ENCODE results near the gene RPL23.

The RPL23 gene

DNA sequence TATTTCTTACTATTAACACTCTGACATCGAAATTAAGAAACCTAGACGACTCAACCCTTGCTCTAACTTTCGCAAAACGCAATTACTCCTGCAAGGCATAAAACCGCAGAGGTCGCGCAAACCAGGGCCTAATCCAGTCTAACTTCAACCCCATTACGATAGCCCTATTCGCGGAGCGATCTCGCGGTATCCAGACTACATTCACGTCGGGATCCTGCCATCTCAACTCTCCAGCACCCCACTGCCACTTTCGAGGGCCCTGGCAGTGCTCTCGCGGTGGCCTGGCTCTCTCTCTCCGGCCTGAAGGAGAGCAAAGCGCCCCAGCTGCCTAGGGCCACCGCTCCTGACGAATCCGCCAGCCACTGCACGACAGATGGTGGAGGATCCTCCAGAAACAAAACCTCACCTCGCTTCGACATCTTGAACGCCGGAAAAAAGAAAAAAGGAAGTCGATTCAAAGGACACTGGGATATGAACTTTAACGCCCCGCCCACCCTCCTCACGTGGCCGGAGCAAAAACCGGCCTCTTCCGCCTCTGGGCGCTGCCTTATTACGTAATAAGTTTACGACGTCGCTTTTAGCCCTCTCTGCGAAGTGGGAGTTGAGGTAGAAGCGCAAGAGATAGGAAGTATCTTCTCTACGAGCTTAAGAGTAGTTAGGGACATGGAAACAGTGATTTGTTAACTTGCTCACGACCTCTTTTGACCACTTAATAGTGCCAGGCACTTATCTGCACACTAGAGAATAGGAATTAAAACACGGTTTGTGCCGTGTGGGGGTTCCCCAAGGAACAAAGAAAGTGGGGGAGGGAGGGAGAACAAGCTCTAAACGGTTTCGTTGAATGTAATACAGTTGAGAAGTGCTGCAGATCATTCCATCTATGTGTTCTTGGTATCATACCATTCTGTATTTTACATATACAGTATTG lies at the start of gene RPL23:
TSS of gene RPL23 (minus strand) at position 430 of the 928 bp plus-strand sequence. CDS start at position 419, 11 bp downstream.
- Histone ChIP-seq H3K4me1 (ENCODE audit: control insufficient read depth, insufficient read depth, low read length) (peaks cover 23% of the 10 kb centered on the region), H3K27ac (ENCODE audit: low read length) (peak within 1 kb of the TSS; percentile 97), H3K36me3 (ENCODE audit: control insufficient read depth in 2 of 2, insufficient read depth in 2 of 2, low read length in 2 of 2) (peaks cover 27 to 28% of the 10 kb centered on the region in 2 donors), H3K4me3 (ENCODE audit: low read length in 2 of 2) (peak within 1 kb of the TSS; percentile 87 to 90), H3K9ac (ENCODE audit: low read length in 2 of 2) (peak within 1 kb of the TSS; percentile 99), H3K9me3 (ENCODE audit: control insufficient read depth in 2 of 2, low read length in 2 of 2) (no peaks in the 10 kb centered on the region), H3K27me3 (ENCODE audit: control insufficient read depth in 1 of 2, insufficient read depth in 2 of 2, low read length in 2 of 2) (no peaks in the 10 kb centered on the region)

GRCh38 chr17:38900978-38901656 lies 47.6 kb upstream of the RPL23 start:
- Histone ChIP-seq H3K9me3 (ENCODE audit: control insufficient read depth in 2 of 2, low read length in 2 of 2) (no peaks in the 10 kb centered on the region), H3K27me3 (ENCODE audit: control insufficient read depth in 1 of 2, insufficient read depth in 2 of 2, low read length in 2 of 2) (no peaks in the 10 kb centered on the region), H3K36me3 (ENCODE audit: control insufficient read depth in 2 of 2, insufficient read depth in 2 of 2, low read length in 2 of 2) (peaks cover 17 to 26% of the 10 kb centered on the region in 2 donors), H3K9ac (ENCODE audit: low read length in 2 of 2) (no peak overlapping the region), H3K27ac (ENCODE audit: low read length) (no peak overlapping the region), H3K4me3 (ENCODE audit: low read length in 2 of 2) (no peak overlapping the region), H3K4me1 (ENCODE audit: control insufficient read depth, insufficient read depth, low read length) (peaks cover 41% of the 10 kb centered on the region)

DNA sequence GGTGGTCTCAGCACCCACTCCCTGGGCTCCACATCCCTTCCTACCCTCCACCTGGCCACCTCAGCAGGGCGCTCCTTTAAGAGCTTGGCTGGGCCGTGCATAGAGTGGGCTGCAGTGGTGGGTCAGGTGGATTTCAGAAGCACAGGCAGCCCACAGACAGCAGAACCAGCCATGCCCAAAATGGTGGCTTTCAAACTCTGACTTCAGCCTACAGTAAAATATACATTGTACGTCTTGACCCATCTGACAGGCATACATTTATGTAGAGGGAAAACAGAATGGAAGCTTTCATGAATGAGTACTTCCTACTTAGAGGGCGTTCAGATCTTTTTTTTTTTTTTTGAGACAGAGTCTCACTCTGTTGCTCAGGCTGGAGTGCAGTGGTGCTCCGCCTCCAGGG lies 45.9 kb upstream of the RPL23 start:
- no peak overlapping the region for H3K9ac ChIP-seq (ENCODE audit: low read length in 2 of 2)
- H3K9me3 ChIP-seq (ENCODE audit: control insufficient read depth in 2 of 2, low read length in 2 of 2): no peaks in the 10 kb centered on the region
- H3K27me3 ChIP-seq (ENCODE audit: control insufficient read depth in 1 of 2, insufficient read depth in 2 of 2, low read length in 2 of 2): no peaks in the 10 kb centered on the region
- H3K27ac ChIP-seq (ENCODE audit: low read length): no peak overlapping the region
- peaks cover 46% of the 10 kb centered on the region for H3K4me1 ChIP-seq (ENCODE audit: control insufficient read depth, insufficient read depth, low read length)
- H3K36me3 ChIP-seq (ENCODE audit: control insufficient read depth in 2 of 2, insufficient read depth in 2 of 2, low read length in 2 of 2): peaks cover 14 to 26% of the 10 kb centered on the region in 2 donors
- no peak overlapping the region for H3K4me3 ChIP-seq (ENCODE audit: low read length in 2 of 2)

DNA sequence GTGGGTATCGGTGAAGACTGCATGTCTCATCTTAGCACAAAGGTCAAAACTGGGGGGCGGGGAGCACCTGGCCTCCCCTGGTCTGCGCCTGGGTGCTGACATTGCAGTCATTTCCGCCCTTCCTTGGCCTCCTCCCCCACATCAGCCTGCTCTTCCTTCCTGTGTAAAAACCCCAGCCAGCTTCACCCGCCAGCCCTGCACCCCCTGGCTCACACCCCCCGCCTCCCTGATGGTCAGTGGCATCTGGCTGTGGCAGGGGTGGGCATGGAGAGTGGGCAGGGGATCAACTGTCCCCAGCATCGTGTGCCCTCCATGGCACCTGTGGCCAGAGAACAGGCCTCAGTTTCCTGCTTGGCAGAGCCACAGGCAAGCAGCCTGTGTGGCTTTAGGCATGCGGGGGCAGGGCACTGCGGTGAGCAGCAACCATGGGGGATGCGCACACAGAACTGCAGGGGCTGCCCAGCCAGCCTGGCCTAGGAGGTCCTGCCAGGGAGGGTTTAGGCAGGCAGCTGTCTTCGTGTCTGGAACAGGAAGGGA lies 45.4 kb upstream of the RPL23 start:
- Histone ChIP-seq H3K36me3 (ENCODE audit: control insufficient read depth in 2 of 2, insufficient read depth in 2 of 2, low read length in 2 of 2) (peaks cover 14 to 27% of the 10 kb centered on the region in 2 donors), H3K9ac (ENCODE audit: low read length in 2 of 2) (no peak overlapping the region), H3K4me3 (ENCODE audit: low read length in 2 of 2) (no peak overlapping the region), H3K27ac (ENCODE audit: low read length) (no peak overlapping the region), H3K27me3 (ENCODE audit: control insufficient read depth in 1 of 2, insufficient read depth in 2 of 2, low read length in 2 of 2) (no peaks in the 10 kb centered on the region), H3K4me1 (ENCODE audit: control insufficient read depth, insufficient read depth, low read length) (peaks cover 50% of the 10 kb centered on the region), H3K9me3 (ENCODE audit: control insufficient read depth in 2 of 2, low read length in 2 of 2) (no peaks in the 10 kb centered on the region)

GRCh38 chr17:38898291-38898679 lies 44.8 kb upstream of the RPL23 start:
- H3K4me3 ChIP-seq (ENCODE audit: low read length in 2 of 2): no peak overlapping the region
- H3K27ac ChIP-seq (ENCODE audit: low read length): peak overlapping the region; percentile 18
- H3K4me1 ChIP-seq (ENCODE audit: control insufficient read depth, insufficient read depth, low read length): peaks cover 56% of the 10 kb centered on the region
- no peaks in the 10 kb centered on the region for H3K27me3 ChIP-seq (ENCODE audit: control insufficient read depth in 1 of 2, insufficient read depth in 2 of 2, low read length in 2 of 2)
- peaks cover 14 to 22% of the 10 kb centered on the region in 2 donors for H3K36me3 ChIP-seq (ENCODE audit: control insufficient read depth in 2 of 2, insufficient read depth in 2 of 2, low read length in 2 of 2)
- no peak overlapping the region for H3K9ac ChIP-seq (ENCODE audit: low read length in 2 of 2)
- H3K9me3 ChIP-seq (ENCODE audit: control insufficient read depth in 2 of 2, low read length in 2 of 2): no peaks in the 10 kb centered on the region

DNA sequence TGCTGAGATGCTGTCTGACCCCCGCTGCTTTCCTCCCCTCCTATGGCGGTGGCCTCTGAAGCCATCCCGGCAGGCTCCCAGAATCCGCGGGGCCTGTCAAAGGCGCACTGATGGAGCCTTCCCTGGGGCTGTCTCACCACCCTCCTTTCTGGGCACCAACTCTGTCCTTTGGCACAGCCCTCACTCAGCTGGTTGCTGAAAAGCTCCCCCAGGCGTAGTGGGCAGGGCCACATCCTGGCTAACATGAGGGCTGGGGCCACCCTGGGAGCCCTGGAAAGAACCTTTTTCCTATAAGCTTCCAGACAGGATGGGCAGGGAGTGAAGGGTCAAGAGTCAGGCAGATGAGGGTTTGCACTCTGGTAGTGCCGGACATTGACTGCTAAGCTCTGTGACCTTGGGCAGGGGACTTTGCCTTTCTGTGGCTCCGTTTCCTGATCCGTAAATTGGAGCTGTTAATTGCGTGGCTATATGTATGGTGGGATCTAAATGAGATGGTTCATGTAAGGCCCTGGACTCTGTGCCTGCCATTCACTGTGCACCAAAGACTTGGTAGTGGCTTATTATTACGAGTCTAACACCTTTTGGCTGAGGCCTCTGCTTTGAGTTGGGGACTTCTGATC lies 44.3 kb upstream of the RPL23 start:
- H3K27ac ChIP-seq (ENCODE audit: low read length): peak overlapping the region; percentile 18
- peaks cover 16 to 22% of the 10 kb centered on the region in 2 donors for H3K36me3 ChIP-seq (ENCODE audit: control insufficient read depth in 2 of 2, insufficient read depth in 2 of 2, low read length in 2 of 2)
- peak overlapping the region in 1 of 2 donors; percentile 36 for H3K9ac ChIP-seq (ENCODE audit: low read length in 2 of 2)
- peaks cover 61% of the 10 kb centered on the region for H3K4me1 ChIP-seq (ENCODE audit: control insufficient read depth, insufficient read depth, low read length)
- H3K27me3 ChIP-seq (ENCODE audit: control insufficient read depth in 1 of 2, insufficient read depth in 2 of 2, low read length in 2 of 2): no peaks in the 10 kb centered on the region
- no peaks in the 10 kb centered on the region for H3K9me3 ChIP-seq (ENCODE audit: control insufficient read depth in 2 of 2, low read length in 2 of 2)
- H3K4me3 ChIP-seq (ENCODE audit: low read length in 2 of 2): peak overlapping the region in 1 of 2 donors; percentile 15

DNA sequence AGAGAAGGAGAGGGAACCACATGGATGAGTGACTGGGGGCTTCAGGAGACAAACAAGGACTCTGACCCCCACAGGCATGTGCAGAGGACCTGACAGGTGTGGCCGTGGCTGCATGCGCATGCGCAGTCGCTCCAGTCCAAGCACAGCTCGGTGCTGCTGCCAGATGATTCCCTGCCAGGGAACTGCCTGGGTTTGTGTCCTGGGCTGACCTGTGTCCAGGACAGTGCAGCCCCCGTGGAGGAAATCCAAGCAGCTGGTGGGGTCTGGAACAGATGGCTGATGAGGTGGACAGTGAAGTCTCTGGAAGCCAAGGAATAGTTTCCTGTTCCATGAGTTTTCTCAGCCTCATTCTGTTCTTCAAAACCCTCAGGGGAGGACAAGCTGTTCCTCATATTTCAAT lies 43.7 kb upstream of the RPL23 start:
- Histone ChIP-seq H3K36me3 (ENCODE audit: control insufficient read depth in 2 of 2, insufficient read depth in 2 of 2, low read length in 2 of 2) (peaks cover 23 to 27% of the 10 kb centered on the region in 2 donors), H3K4me1 (ENCODE audit: control insufficient read depth, insufficient read depth, low read length) (peaks cover 65% of the 10 kb centered on the region), H3K4me3 (ENCODE audit: low read length in 2 of 2) (peak overlapping the region in 1 of 2 donors; percentile 15), H3K9ac (ENCODE audit: low read length in 2 of 2) (peak overlapping the region; percentile 15 to 36), H3K27ac (ENCODE audit: low read length) (peak overlapping the region; percentile 18), H3K27me3 (ENCODE audit: control insufficient read depth in 1 of 2, insufficient read depth in 2 of 2, low read length in 2 of 2) (no peaks in the 10 kb centered on the region), H3K9me3 (ENCODE audit: control insufficient read depth in 2 of 2, low read length in 2 of 2) (no peaks in the 10 kb centered on the region)

GRCh38 chr17:38896346-38896954 lies 42.9 kb upstream of the RPL23 start:
- H3K4me1 ChIP-seq (ENCODE audit: control insufficient read depth, insufficient read depth, low read length): peaks cover 63% of the 10 kb centered on the region
- peaks cover 30 to 33% of the 10 kb centered on the region in 2 donors for H3K36me3 ChIP-seq (ENCODE audit: control insufficient read depth in 2 of 2, insufficient read depth in 2 of 2, low read length in 2 of 2)

DNA sequence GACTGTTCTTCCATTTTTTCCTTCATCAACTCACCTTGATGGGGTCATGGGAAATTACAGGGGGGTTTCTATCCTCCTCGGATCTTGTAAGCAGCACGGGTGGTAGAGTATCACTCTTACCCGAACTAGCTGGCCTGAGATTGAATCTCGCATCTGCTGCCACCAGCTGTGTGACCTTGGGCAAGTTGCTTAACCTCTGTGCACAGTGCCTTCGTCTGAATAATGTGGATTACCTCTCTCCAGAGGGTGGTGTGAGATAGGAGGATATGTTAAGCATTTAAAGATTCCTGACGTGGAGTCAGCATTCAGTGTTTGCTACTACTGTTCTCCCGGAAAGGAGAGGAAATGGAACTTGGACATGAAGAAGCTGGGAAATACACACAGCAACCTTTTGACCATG lies 40.8 kb upstream of the RPL23 start:
- no peaks in the 10 kb centered on the region for H3K9me3 ChIP-seq (ENCODE audit: control insufficient read depth in 2 of 2, low read length in 2 of 2)
- H3K4me3 ChIP-seq (ENCODE audit: low read length in 2 of 2): no peak overlapping the region
- peaks cover 51% of the 10 kb centered on the region for H3K4me1 ChIP-seq (ENCODE audit: control insufficient read depth, insufficient read depth, low read length)
- H3K27me3 ChIP-seq (ENCODE audit: control insufficient read depth in 1 of 2, insufficient read depth in 2 of 2, low read length in 2 of 2): no peaks in the 10 kb centered on the region
- H3K9ac ChIP-seq (ENCODE audit: low read length in 2 of 2): no peak overlapping the region
- H3K36me3 ChIP-seq (ENCODE audit: control insufficient read depth in 2 of 2, insufficient read depth in 2 of 2, low read length in 2 of 2): peaks cover 41% of the 10 kb centered on the region in 2 donors
- no peak overlapping the region for H3K27ac ChIP-seq (ENCODE audit: low read length)

More at GRCh38 chr17:38896346-38896954, 42.9 kb upstream of the RPL23 start:
- Histone ChIP-seq H3K27ac (ENCODE audit: low read length) (peak overlapping the region; percentile 11), H3K9ac (ENCODE audit: low read length in 2 of 2) (peak overlapping the region in 1 of 2 donors; percentile 15), H3K9me3 (ENCODE audit: control insufficient read depth in 2 of 2, low read length in 2 of 2) (no peaks in the 10 kb centered on the region), H3K27me3 (ENCODE audit: control insufficient read depth in 1 of 2, insufficient read depth in 2 of 2, low read length in 2 of 2) (no peaks in the 10 kb centered on the region), H3K4me3 (ENCODE audit: low read length in 2 of 2) (no peak overlapping the region)

GRCh38 chr17:38893607-38894006 lies 40.1 kb upstream of the RPL23 start:
- H3K36me3 ChIP-seq (ENCODE audit: control insufficient read depth in 2 of 2, insufficient read depth in 2 of 2, low read length in 2 of 2): peaks cover 34 to 38% of the 10 kb centered on the region in 2 donors
- H3K27ac ChIP-seq (ENCODE audit: low read length): no peak overlapping the region
- no peaks in the 10 kb centered on the region for H3K27me3 ChIP-seq (ENCODE audit: control insufficient read depth in 1 of 2, insufficient read depth in 2 of 2, low read length in 2 of 2)
- peak overlapping the region in 1 of 2 donors; percentile 8 for H3K4me3 ChIP-seq (ENCODE audit: low read length in 2 of 2)
- peaks cover 50% of the 10 kb centered on the region for H3K4me1 ChIP-seq (ENCODE audit: control insufficient read depth, insufficient read depth, low read length)
- no peak overlapping the region for H3K9ac ChIP-seq (ENCODE audit: low read length in 2 of 2)
- no peaks in the 10 kb centered on the region for H3K9me3 ChIP-seq (ENCODE audit: control insufficient read depth in 2 of 2, low read length in 2 of 2)
